GM15510 (cell line): Measurements from ENCODE around the gene LIME1.

Source experiments
- POLR2A ChIP-seq: IDR thresholded peaks from 3 replicates; pipeline ENCODE4 v1.6.1; 2011; ENCODE audit warnings: borderline replicate concordance; ENCODE audit not compliant: insufficient read length; ENCODE audit errors: extremely low read depth

The LIME1 gene

GRCh38 chr20:63739130-63740069 lies 2.9 kb downstream of the LIME1 start, which contains the start of gene SLC2A4RG:
Gene SLC2A4RG (plus strand): TSS chr20:63739776. CDS start chr20:63739913, 137 bp downstream.
- peak; percentile 8 for TF ChIP-seq POLR2A

GRCh38 chr20:63740070-63740626 lies 3.7 kb downstream of the LIME1 start:
- TF ChIP-seq POLR2A = no peak

- TF ChIP-seq POLR2A = no peak
Measured at GRCh38 chr20:63740627-63741353, 4.3 kb downstream of the LIME1 start.

- no peak for TF ChIP-seq POLR2A
Measured at GRCh38 chr20:63741354-63741675, 4.9 kb downstream of the LIME1 start.

- TF ChIP-seq POLR2A = no peak
Measured at GRCh38 chr20:63741676-63742380, 5.4 kb downstream of the LIME1 start.

- no peak for TF ChIP-seq POLR2A
Measured at GRCh38 chr20:63742381-63743024, 6.0 kb downstream of the LIME1 start.

- no peak for TF ChIP-seq POLR2A
Measured at GRCh38 chr20:63743210-63743970, 6.9 kb downstream of the LIME1 start.

GRCh38 chr20:63744158-63744557 lies 7.7 kb downstream of the LIME1 start:
- no peak for TF ChIP-seq POLR2A

GRCh38 chr20:63744574-63745423 lies 8.3 kb downstream of the LIME1 start:
- no peak for TF ChIP-seq POLR2A

GRCh38 chr20:63745424-63745805 lies 9.0 kb downstream of the LIME1 start:
- TF ChIP-seq POLR2A = no peak

GRCh38 chr20:63745961-63746731 lies 9.7 kb downstream of the LIME1 start:
- TF ChIP-seq POLR2A = no peak

GRCh38 chr20:63746751-63747315 lies 10.4 kb downstream of the LIME1 start:
- no peak for TF ChIP-seq POLR2A
